ENCODE measurements around the gene FAM222B. TPM values are rescaled to one million over a fixed set of nuclear protein-coding genes. Genes with fewer than 3 reads are reported as not detected.

FAM222B gene
- polyA plus RNA-seq, 1 donor (not counting 4 experiments of a cell fraction or from before 2014, with no cell fraction given), result 6.5 TPM

GRCh38 chr17:28888832-28889231, 46.2 kb upstream of the FAM222B start:
- H3K9me3 ChIP-seq (ENCODE audit: control insufficient read depth, low read depth, low read length), result no peaks in the 10 kb centered on the region
- peaks cover 12% of the 10 kb centered on the region for H3K4me1 ChIP-seq (ENCODE audit: control insufficient read depth, extremely low read depth, insufficient read depth, low read length)
- no peak overlapping the region for H2AFZ ChIP-seq (ENCODE audit: control insufficient read depth, low read length)
- H3K36me3 ChIP-seq (ENCODE audit: control insufficient read depth in 2 of 2, extremely low read depth in 1 of 2, insufficient read depth in 2 of 2, low read length in 2 of 2), result peaks cover 13 to 17% of the 10 kb centered on the region in 2 experiments
- TF ChIP-seq, protein P1, sequence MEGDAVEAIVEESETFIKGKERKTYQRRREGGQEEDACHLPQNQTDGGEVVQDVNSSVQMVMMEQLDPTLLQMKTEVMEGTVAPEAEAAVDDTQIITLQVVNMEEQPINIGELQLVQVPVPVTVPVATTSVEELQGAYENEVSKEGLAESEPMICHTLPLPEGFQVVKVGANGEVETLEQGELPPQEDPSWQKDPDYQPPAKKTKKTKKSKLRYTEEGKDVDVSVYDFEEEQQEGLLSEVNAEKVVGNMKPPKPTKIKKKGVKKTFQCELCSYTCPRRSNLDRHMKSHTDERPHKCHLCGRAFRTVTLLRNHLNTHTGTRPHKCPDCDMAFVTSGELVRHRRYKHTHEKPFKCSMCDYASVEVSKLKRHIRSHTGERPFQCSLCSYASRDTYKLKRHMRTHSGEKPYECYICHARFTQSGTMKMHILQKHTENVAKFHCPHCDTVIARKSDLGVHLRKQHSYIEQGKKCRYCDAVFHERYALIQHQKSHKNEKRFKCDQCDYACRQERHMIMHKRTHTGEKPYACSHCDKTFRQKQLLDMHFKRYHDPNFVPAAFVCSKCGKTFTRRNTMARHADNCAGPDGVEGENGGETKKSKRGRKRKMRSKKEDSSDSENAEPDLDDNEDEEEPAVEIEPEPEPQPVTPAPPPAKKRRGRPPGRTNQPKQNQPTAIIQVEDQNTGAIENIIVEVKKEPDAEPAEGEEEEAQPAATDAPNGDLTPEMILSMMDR (optimal IDR thresholded peaks at IDR 0.05 in 1 of 3, IDR thresholded peaks at IDR 0.05 in 1 of 3, conservative IDR thresholded peaks at IDR 0.05 in 1 of 3; ENCODE audit: extremely low read depth in 1 of 3, insufficient read depth in 2 of 3, low read length in 3 of 3), result no peak
- TF ChIP-seq EZH2 (IDR thresholded peaks at IDR 0.05; ENCODE audit: low read length), result no peak
- H3K27ac ChIP-seq (ENCODE audit: control insufficient read depth, insufficient read depth, low read length), result no peak overlapping the region
- no peak overlapping the region for H3K9ac ChIP-seq (ENCODE audit: control insufficient read depth, extremely low read depth, insufficient read depth, low read length)
- H4K20me1 ChIP-seq (ENCODE audit: control insufficient read depth, extremely low read depth, insufficient read depth, low read length), result no peaks in the 10 kb centered on the region
- dilution Hi-C loops (cut with MboI; ENCODE audit: extremely low pct_ligation_motif_present, low sequenced_read_pairs), result no loop called here
- H3K27me3 ChIP-seq (ENCODE audit: control insufficient read depth, extremely low read depth, insufficient read depth, low read length), result no peaks in the 10 kb centered on the region
- no peak overlapping the region for H3K4me3 ChIP-seq (ENCODE audit: control insufficient read depth in 2 of 3, extremely low read depth in 1 of 3, insufficient read depth in 2 of 3, low read depth in 1 of 3, low read length in 3 of 3)
- H3K79me2 ChIP-seq (ENCODE audit: control insufficient read depth, insufficient read depth, low read length), result peaks cover 6% of the 10 kb centered on the region
- H3K9me1 ChIP-seq (ENCODE audit: control insufficient read depth, extremely low read depth, insufficient read depth, low read length), result no peaks in the 10 kb centered on the region
- DNase-seq (ENCODE audit: low read depth, low spot score), result no peak
- no peak for FAIRE-seq
- no peak overlapping the region for H3K4me2 ChIP-seq (ENCODE audit: control insufficient read depth, extremely low read depth, insufficient read depth, low read depth, low read length)

DNA sequence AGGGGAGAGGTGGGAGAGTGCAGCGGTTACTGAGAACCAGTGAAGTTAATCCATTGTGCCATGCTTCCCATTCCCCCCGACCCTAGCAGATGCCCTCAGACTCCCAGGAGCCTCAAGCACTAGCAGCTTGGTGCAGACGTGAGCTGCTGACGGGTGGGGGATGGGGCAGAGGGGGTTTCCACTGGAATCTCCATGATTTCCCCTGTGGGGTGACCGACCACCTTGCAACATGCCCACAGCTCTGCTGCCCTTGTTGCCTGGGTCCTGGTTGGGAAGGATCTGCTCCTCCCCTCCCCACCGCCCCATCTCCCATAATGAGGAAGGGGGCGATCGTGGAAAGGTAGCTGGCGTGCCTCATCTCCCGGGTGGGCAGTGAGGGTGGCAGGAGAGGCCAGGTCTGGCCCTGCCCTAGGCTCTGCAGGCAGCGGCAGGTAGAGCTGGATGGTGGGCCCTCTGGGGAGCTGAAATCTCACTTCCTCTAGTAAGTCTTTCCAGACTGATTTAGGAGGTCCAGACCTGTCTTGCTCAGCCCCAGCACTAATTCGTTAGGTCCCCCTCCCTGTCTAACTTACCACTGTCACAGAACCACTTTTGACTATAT, 45.4 kb upstream of the FAM222B start:
- Histone ChIP-seq H3K4me1 (ENCODE audit: control insufficient read depth, extremely low read depth, insufficient read depth, low read length) (peaks cover 4% of the 10 kb centered on the region), H3K27me3 (ENCODE audit: control insufficient read depth, extremely low read depth, insufficient read depth, low read length) (no peaks in the 10 kb centered on the region), H3K27ac (ENCODE audit: control insufficient read depth, insufficient read depth, low read length) (no peak overlapping the region), H3K9me3 (ENCODE audit: control insufficient read depth, low read depth, low read length) (no peaks in the 10 kb centered on the region), H3K4me2 (ENCODE audit: control insufficient read depth, extremely low read depth, insufficient read depth, low read depth, low read length) (no peak overlapping the region), H3K4me3 (ENCODE audit: control insufficient read depth in 2 of 3, extremely low read depth in 1 of 3, insufficient read depth in 2 of 3, low read depth in 1 of 3, low read length in 3 of 3) (no peak overlapping the region), H3K9me1 (ENCODE audit: control insufficient read depth, extremely low read depth, insufficient read depth, low read length) (no peaks in the 10 kb centered on the region), H4K20me1 (ENCODE audit: control insufficient read depth, extremely low read depth, insufficient read depth, low read length) (no peaks in the 10 kb centered on the region), H3K9ac (ENCODE audit: control insufficient read depth, extremely low read depth, insufficient read depth, low read length) (no peak overlapping the region), H3K36me3 (ENCODE audit: control insufficient read depth in 2 of 2, extremely low read depth in 1 of 2, insufficient read depth in 2 of 2, low read length in 2 of 2) (peaks cover 14 to 15% of the 10 kb centered on the region in 2 experiments), H3K79me2 (ENCODE audit: control insufficient read depth, insufficient read depth, low read length) (peaks cover 4% of the 10 kb centered on the region), H2AFZ (ENCODE audit: control insufficient read depth, low read length) (no peak overlapping the region)
- DNase-seq (ENCODE audit: low read depth, low spot score) (no peak), FAIRE-seq (no peak)
- dilution Hi-C loops (cut with MboI; ENCODE audit: extremely low pct_ligation_motif_present, low sequenced_read_pairs), result no loop called here
- TF ChIP-seq EZH2 (IDR thresholded peaks at IDR 0.05; ENCODE audit: low read length), result no peak
- TF ChIP-seq, protein P1 (optimal IDR thresholded peaks at IDR 0.05 in 1 of 3, IDR thresholded peaks at IDR 0.05 in 1 of 3, conservative IDR thresholded peaks at IDR 0.05 in 1 of 3; ENCODE audit: extremely low read depth in 1 of 3, insufficient read depth in 2 of 3, low read length in 3 of 3), result no peak
